HEK293T (cell line): ENCODE results near the gene AHNAK.

Source experiments
- CTCF ChIA-PET: fragments of 350-600 bp; formaldehyde crosslinking; extraction: SDS; loops from one replicate; lab custom pipeline; 2021; ENCODE audit warnings: antibody characterized with exemption, inconsistent platforms; lab: Yijun Ruan, JAX
- POLR2A ChIA-PET: fragments of 350-600 bp; formaldehyde crosslinking; extraction: SDS; loops from one replicate; lab custom pipeline; 2020; ENCODE audit warnings: antibody characterized with exemption, inconsistent platforms; lab: Yijun Ruan, JAX
- DNase-seq: peaks from one replicate; pipeline ENCODE4 v3.0.0; 2012; ENCODE audit warnings: mixed read lengths; ENCODE audit errors: extremely low spot score
- ARNT ChIP-seq: fragments of 450-650 bp; IDR thresholded peaks from 2 replicates; pipeline ENCODE4 v1.6.1; 2017; ENCODE audit warnings: mild to moderate bottlenecking
- BHLHE40 ChIP-seq: fragments of 450-650 bp; IDR thresholded peaks from 2 replicates; pipeline ENCODE4 v1.6.1; 2016; ENCODE audit warnings: mild to moderate bottlenecking, moderate library complexity, borderline replicate concordance
- CTBP1 ChIP-seq: fragments of 450-650 bp; IDR thresholded peaks from 2 replicates; pipeline ENCODE4 v1.6.1; 2016; ENCODE audit warnings: borderline replicate concordance
- ELF4 ChIP-seq: fragments of 450-650 bp; IDR thresholded peaks from 2 replicates; pipeline ENCODE4 v1.6.1; 2017; ENCODE audit warnings: antibody characterized with exemption
- FOXA1 ChIP-seq: fragments of 450-650 bp; IDR thresholded peaks from 2 replicates; pipeline ENCODE4 v1.6.1; 2016; ENCODE audit warnings: mild to moderate bottlenecking
- FOXK2 ChIP-seq: fragments of 450-650 bp; IDR thresholded peaks from 2 replicates; pipeline ENCODE4 v1.6.1; 2016; ENCODE audit warnings: mild to moderate bottlenecking
- FOXM1 ChIP-seq: fragments of 450-650 bp; IDR thresholded peaks from 2 replicates; pipeline ENCODE4 v1.6.1; 2017; ENCODE audit warnings: mild to moderate bottlenecking, borderline replicate concordance
- HDGF ChIP-seq: fragments of 450-650 bp; IDR thresholded peaks from 2 replicates; pipeline ENCODE4 v1.6.1; 2017; ENCODE audit warnings: antibody characterized with exemption, borderline replicate concordance
- L3MBTL2 ChIP-seq: fragments of 450-650 bp; conservative IDR thresholded peaks from 2 replicates; pipeline ENCODE4 v1.6.1; 2016; ENCODE audit warnings: mild to moderate bottlenecking
- LEF1 ChIP-seq: fragments of 450-650 bp; IDR thresholded peaks from 2 replicates; pipeline ENCODE4 v1.6.1; 2017; ENCODE audit warnings: mild to moderate bottlenecking, borderline replicate concordance
- NFRKB ChIP-seq: fragments of 450-650 bp; IDR thresholded peaks from 2 replicates; pipeline ENCODE4 v1.6.1; 2016; ENCODE audit warnings: mild to moderate bottlenecking, moderate library complexity
- PKNOX1 ChIP-seq: fragments of 450-650 bp; IDR thresholded peaks from 2 replicates; pipeline ENCODE4 v1.6.1; 2016
- SP1 ChIP-seq: fragments of 450-650 bp; IDR thresholded peaks from 2 replicates; pipeline ENCODE4 v1.6.1; 2017
- SUZ12 ChIP-seq: fragments of 450-650 bp; IDR thresholded peaks from 2 replicates; pipeline ENCODE4 v1.6.1; 2016; ENCODE audit warnings: mild to moderate bottlenecking
- TARDBP ChIP-seq: fragments of 450-650 bp; IDR thresholded peaks from 2 replicates; pipeline ENCODE4 v1.6.1; 2016
- ZNF384 ChIP-seq: fragments of 450-650 bp; IDR thresholded peaks from 2 replicates; pipeline ENCODE4 v1.6.1; 2016

Gene AHNAK

DNA sequence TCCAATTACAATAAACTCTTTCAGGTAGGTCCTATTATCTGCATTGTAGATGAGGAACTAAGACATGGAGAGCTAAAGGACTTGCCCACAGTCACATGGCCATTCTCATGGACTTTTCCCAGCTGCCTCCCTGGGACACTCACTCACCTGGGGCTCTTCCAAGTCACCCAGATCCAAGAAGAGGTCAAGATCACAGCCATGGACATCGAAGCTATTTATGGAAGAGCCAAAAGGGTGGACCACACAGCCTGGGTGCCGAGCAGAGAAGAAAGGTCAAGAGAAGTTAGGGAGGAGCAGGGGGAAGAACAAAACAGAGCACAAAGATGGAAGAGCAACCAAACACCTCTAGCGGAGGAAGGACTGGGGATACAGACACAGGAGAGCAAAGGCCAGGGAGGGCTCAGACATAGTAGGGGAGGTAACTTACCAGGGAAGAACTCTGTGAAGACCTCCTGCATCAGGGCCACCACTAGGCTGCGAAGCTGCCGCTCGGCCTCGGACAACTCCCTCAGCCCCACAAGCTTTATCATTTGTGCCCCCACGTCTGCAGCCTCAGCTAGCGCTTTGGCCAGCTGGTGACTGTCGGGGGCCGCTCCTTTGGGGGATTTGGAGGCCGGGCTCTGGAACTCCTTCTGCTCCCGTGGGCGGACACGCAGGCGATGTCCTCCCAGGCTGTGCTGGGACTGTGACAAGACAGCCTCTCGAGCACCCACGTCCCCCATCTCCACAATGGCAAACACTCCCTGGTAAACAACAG, 34.5 kb upstream of the AHNAK start:
- POLR2A ChIA-PET: interaction anchor here (0.9 to 10.8 kb wide), 3 partner anchors 12 to 146 kb away, joined by 3 to 168 read pairs (median 4); partner anchors contain the start of genes HNRNPUL2, INTS5 and TUT1
- DNase-seq: no peak
- CTCF ChIA-PET: no interaction called here
- no peak for TF ChIP-seq NFRKB
- TF ChIP-seq TARDBP: no peak
- TF ChIP-seq SP1: no peak

DNA sequence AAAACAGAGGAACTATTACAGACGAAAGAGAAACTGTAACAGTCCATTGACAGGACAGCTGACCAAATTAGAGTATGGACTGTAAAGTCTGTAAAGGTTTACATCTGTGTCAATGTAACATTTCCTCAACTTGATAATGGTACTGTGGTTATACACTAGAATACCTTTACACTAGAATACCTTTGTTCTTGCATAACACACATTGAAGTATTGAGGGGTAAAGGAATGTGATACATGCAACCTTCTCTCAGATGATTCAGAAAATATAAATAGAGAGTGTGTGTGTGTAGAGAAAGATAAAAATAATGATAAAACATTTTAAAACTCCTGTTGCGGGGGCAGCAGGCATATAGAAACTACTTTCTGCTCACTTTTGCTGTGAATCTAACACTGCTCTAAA, 32.6 kb upstream of the AHNAK start:
- ChIA-PET POLR2A (interaction anchor here (1.2 to 10.8 kb wide), 2 partner anchors 14 to 92 kb away, joined by 4 to 168 read pairs; partner anchors contain the start of genes TUT1 and UQCC3), CTCF (no interaction called here)
- DNase-seq: no peak
- TF ChIP-seq TARDBP: no peak

DNA sequence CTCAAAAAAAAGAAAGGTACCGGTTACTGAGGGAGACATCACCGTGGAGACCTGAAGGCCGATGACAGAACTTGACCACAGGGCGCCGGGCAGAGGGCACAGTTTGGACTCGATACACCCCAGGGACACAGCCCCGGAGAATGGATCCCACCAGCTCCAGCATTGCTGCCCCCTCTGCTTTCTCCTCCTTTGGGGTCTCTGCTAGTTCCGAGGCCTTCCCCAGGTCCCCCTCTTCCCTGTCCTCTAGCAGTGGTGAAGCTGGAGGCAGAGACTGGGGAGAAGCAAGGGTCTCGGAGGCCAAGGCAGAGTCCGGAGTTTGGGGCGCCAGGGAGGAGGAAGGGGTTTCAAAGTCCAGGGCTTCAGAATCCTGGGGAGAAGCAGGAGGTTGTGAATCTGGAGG, 31.9 kb upstream of the AHNAK start:
- DNase-seq: no peak
- ChIA-PET CTCF (interaction anchor here (0.7 kb wide), 1 partner anchor 1778 kb away, joined by 5 read pairs; no protein-coding TSS in a partner anchor), POLR2A (interaction anchor here (1.2 to 10.8 kb wide), 2 partner anchors 15 to 93 kb away, joined by 4 to 168 read pairs; partner anchors contain the start of genes TUT1 and UQCC3)
- no peak for TF ChIP-seq ELF4
- no peak for TF ChIP-seq BHLHE40
- no peak for TF ChIP-seq L3MBTL2
- no peak for TF ChIP-seq LEF1
- no peak for TF ChIP-seq ARNT
- TF ChIP-seq TARDBP: no peak

GRCh38 chr11:62577046-62577714, 30.6 kb upstream of the AHNAK start:
- CTCF ChIA-PET: no interaction called here
- POLR2A ChIA-PET: interaction anchor here (1.1 to 10.8 kb wide), 2 partner anchors 16 to 94 kb away, joined by 3 to 168 read pairs; partner anchors contain the start of genes TUT1 and UQCC3
- TF ChIP-seq BHLHE40: no peak
- TF ChIP-seq HDGF: no peak
- no peak for TF ChIP-seq ZNF384
- TF ChIP-seq TARDBP: no peak
- TF ChIP-seq CTBP1: no peak
- no peak for TF ChIP-seq ARNT
- no peak for TF ChIP-seq SP1
- DNase-seq: no peak

- DNase-seq: no peak
- ChIA-PET POLR2A (interaction anchor here (1.7 to 10.8 kb wide), 3 partner anchors 10 to 17 kb away, joined by 4 to 168 read pairs (median 18); partner anchors contain the start of gene TUT1), CTCF (no interaction called here)
- TF ChIP-seq ARNT (no peak), BHLHE40 (no peak), L3MBTL2 (no peak), SP1 (no peak), CTBP1 (no peak), FOXM1 (no peak), SUZ12 (no peak), HDGF (no peak), FOXA1 (no peak), TARDBP (no peak), NFRKB (no peak)
Observed at GRCh38 chr11:62575837-62576236, 29.2 kb upstream of the AHNAK start.

GRCh38 chr11:62575156-62575555, 28.6 kb upstream of the AHNAK start:
- no peak for DNase-seq
- CTCF ChIA-PET: interaction anchor here (0.7 to 1.0 kb wide), 3 partner anchors 17 to 150 kb away, joined by 3 to 4 read pairs (median 3); partner anchors contain the start of gene TUT1
- TF ChIP-seq ELF4: no peak
- TF ChIP-seq L3MBTL2: no peak
- no peak for TF ChIP-seq NFRKB
- TF ChIP-seq BHLHE40: no peak
- POLR2A ChIA-PET: interaction anchor here (1.7 to 10.8 kb wide), 6 partner anchors 10 to 156 kb away, joined by 4 to 168 read pairs (median 18); partner anchors contain the start of genes MTA2, SCGB1A1 and TUT1

- TF ChIP-seq ELF4 (no peak), L3MBTL2 (no peak), FOXM1 (no peak), PKNOX1 (no peak), HDGF (no peak), ZNF384 (no peak), TARDBP (no peak), FOXK2 (no peak), BHLHE40 (no peak), ARNT (no peak), NFRKB (no peak), CTBP1 (no peak), SUZ12 (no peak), SP1 (no peak), LEF1 (no peak), FOXA1 (no peak)
- CTCF ChIA-PET: interaction anchor here (0.7 to 1.0 kb wide), 4 partner anchors 14 to 150 kb away, joined by 3 to 7 read pairs (median 4); partner anchors contain the start of gene TUT1
Observed at GRCh38 chr11:62574363-62575071, 27.9 kb upstream of the AHNAK start.

More at GRCh38 chr11:62574363-62575071, 27.9 kb upstream of the AHNAK start:
- DNase-seq: no peak
- POLR2A ChIA-PET: interaction anchor here (0.6 to 10.8 kb wide), 39 partner anchors 8 to 777 kb away, joined by 3 to 168 read pairs (median 4); partner anchors contain the start of genes AHNAK, B3GAT3, C11orf98 and CSKMT
